ENCODE data around the gene CDAN1. TPM values are rescaled to one million over a fixed set of nuclear protein-coding genes. Genes with fewer than 3 reads are reported as not detected.

Gene CDAN1
- total and polyA plus RNA-seq, 2 of the 4 experiments (the other 2 are of a cell fraction): 4.7 to 5.6 TPM

GRCh38 chr15:42719043-42719442 is 17.9 kb downstream of the CDAN1 start:
- POLR2A ChIA-PET (ENCODE audit: unreplicated experiment): no interaction called here
- no CpG with 5 or more reads among the region's 6 CpGs for WGBS, 2 experiments (ENCODE audit: extremely low coverage in 2 of 2, insufficient read length in 1 of 2)

More at GRCh38 chr15:42719043-42719442, 17.9 kb downstream of the CDAN1 start:
- no peaks in the 10 kb centered on the region for H4K20me1 ChIP-seq (ENCODE audit: insufficient read depth, low read length)
- no peak overlapping the region for H3K18ac ChIP-seq (ENCODE audit: low read depth, low read length)
- no peak overlapping the region for H2AFZ ChIP-seq (replicated peaks; ENCODE audit: low read length, poor library complexity)
- H3K27ac ChIP-seq (ENCODE audit: insufficient read depth, low read length): no peak overlapping the region
- no peak overlapping the region for H3K14ac ChIP-seq (replicated peaks; ENCODE audit: low read depth, low read length)
- no peaks in the 10 kb centered on the region for H3K27me3 ChIP-seq (ENCODE audit: control insufficient read depth, insufficient read depth, low read length)
- H4K8ac ChIP-seq (ENCODE audit: low read depth in 2 of 2, low read length in 2 of 2): no peak overlapping the region
- no peak overlapping the region for H2BK20ac ChIP-seq (ENCODE audit: low read depth, low read length)
- H3K4me3 ChIP-seq (ENCODE audit: insufficient read depth, low read depth, low read length): no peak overlapping the region
- ATAC-seq (ENCODE audit: low read depth) (no peak), DNase-seq (no peak)
- H3K4me2 ChIP-seq (ENCODE audit: low read depth, low read length): no peak overlapping the region
- H3K79me1 ChIP-seq (ENCODE audit: low read depth in 1 of 2, low read length in 2 of 2): peaks cover 3 to 13% of the 10 kb centered on the region in 2 experiments; a peak in 2 of 4 replicates
- CTCF ChIA-PET: no interaction called here
- TF ChIP-seq ELK1 (IDR thresholded peaks at IDR 0.05; ENCODE audit: borderline replicate concordance, low read depth, low read length): no peak
- TF ChIP-seq, protein P1, sequence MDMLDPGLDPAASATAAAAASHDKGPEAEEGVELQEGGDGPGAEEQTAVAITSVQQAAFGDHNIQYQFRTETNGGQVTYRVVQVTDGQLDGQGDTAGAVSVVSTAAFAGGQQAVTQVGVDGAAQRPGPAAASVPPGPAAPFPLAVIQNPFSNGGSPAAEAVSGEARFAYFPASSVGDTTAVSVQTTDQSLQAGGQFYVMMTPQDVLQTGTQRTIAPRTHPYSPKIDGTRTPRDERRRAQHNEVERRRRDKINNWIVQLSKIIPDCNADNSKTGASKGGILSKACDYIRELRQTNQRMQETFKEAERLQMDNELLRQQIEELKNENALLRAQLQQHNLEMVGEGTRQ (IDR thresholded peaks at IDR 0.05; ENCODE audit: low read depth, low read length): no peak
- H3K9me1 ChIP-seq (ENCODE audit: insufficient read depth, low read length): peaks cover 11% of the 10 kb centered on the region; the same call in 1 of the 2 replicates
- BruUV-seq (replicated peaks): no TSS peak
- no peak overlapping the region for H3K56ac ChIP-seq (ENCODE audit: extremely low read depth, insufficient read depth, low read length)
- no peak overlapping the region for H3K23ac ChIP-seq (ENCODE audit: low read depth, low read length)
- H2BK5ac ChIP-seq (ENCODE audit: low read depth, low read length, poor library complexity, severe bottlenecking): no peak overlapping the region
- no peak overlapping the region for H3K4ac ChIP-seq (ENCODE audit: low read depth, low read length)
- H3K9me3 ChIP-seq (ENCODE audit: control insufficient read depth, insufficient read depth, low read length): no peaks in the 10 kb centered on the region
- H3K36me3 ChIP-seq (ENCODE audit: control insufficient read depth, insufficient read depth, low read length): peaks cover 35% of the 10 kb centered on the region
- H4K5ac ChIP-seq (ENCODE audit: low read depth, low read length): no peak overlapping the region
- no peak overlapping the region for H3K9ac ChIP-seq (ENCODE audit: low read depth, low read length)
- no peak overlapping the region for H2AK9ac ChIP-seq (replicated peaks; ENCODE audit: low read depth, low read length, poor library complexity)
- peaks cover 5% of the 10 kb centered on the region for H3K4me1 ChIP-seq (ENCODE audit: control insufficient read depth, insufficient read depth, low read length)
- no peak overlapping the region for H2AK5ac ChIP-seq (ENCODE audit: low read depth, low read length)
- H4K91ac ChIP-seq (ENCODE audit: insufficient read depth, low read depth, low read length): no peak overlapping the region
- dilution Hi-C loops (cut with HindIII; ENCODE audit: low sequenced_read_pairs, unreplicated experiment) (no loop called here), in situ Hi-C loops (cut with MboI; ENCODE audit: low sequenced_read_pairs) (no loop called here), intact Hi-C loops (cut with micrococcal nuclease) (no loop called here)
- H2BK120ac ChIP-seq (ENCODE audit: low read depth, low read length): no peak overlapping the region
- no peak overlapping the region for H2BK15ac ChIP-seq (ENCODE audit: low read depth, low read length)

All from IMR-90 (cell line).